Left lung (tissue), 10 donors: Measurements from ENCODE around the gene RFPL1. TPM values are rescaled to one million over a fixed set of nuclear protein-coding genes. Genes with fewer than 3 reads are reported as not detected.

Source experiments
- ATAC-seq: fragments of 200-7000 bp; cut with Tn5 transposase; one replicate; pipeline ENCODE4 v1.9.1; 2020; ENCODE audit warnings: moderate library complexity
- DNase-seq, 4 donors: peaks; one replicate each; pipeline ENCODE4 v3.0.0-alpha.2; 2013 to 2020
- H3K27ac ChIP-seq, 2 donors: fragments of 200-600 bp; sonication (generic) in 1 of 2; one replicate each; pipeline versions ENCODE4 v1.5.0 to v1.8.0; 2020 to 2021
- H3K27me3 ChIP-seq, 2 donors: fragments of 200-600 bp; sonication (generic) in 1 of 2; one replicate each; pipeline versions ENCODE4 v1.5.0 to v1.8.0; 2020 to 2021
- H3K36me3 ChIP-seq, 2 donors: fragments of 200-600 bp; sonication (generic) in 1 of 2; one replicate each; pipeline versions ENCODE4 v1.5.0 to v1.8.0; 2020 to 2021
- H3K4me1 ChIP-seq, 2 donors: fragments of 200-600 bp; one replicate each; pipeline ENCODE4 v1.8.0; 2021
- H3K4me3 ChIP-seq, 2 donors: fragments of 200-600 bp; sonication (generic) in 1 of 2; one replicate each; pipeline versions ENCODE4 v1.5.0 to v1.8.0; 2020 to 2021; ENCODE audit warnings: mild to moderate bottlenecking in 1 of 2
- H3K9me3 ChIP-seq, 2 donors: fragments of 200-600 bp; sonication (generic) in 1 of 2; one replicate each; pipeline versions ENCODE4 v1.5.0 to v1.8.0; 2020 to 2021
- CTCF ChIP-seq, 2 donors: fragments of 200-600 bp; sonication (generic) in 1 of 2; IDR thresholded peaks; one replicate each; pipeline versions ENCODE4 v1.5.0 to v1.8.0; 2021; ENCODE audit warnings: antibody characterized with exemption in 2 of 2
- intact Hi-C, 2 donors: fragments of 100-400 bp; cut with DNase I; formaldehyde crosslinking; loops; one replicate each; pipeline versions ENCODE4 v1.11.2 to v1.14.2; 2022
- polyA plus RNA-seq, 6 donors: library from polyadenylated mRNA; unstranded; fragments of 120-200 nt; gene quantifications; one replicate each; pipeline ENCODE4 v1.2.1, GENCODE V29; 2013; ENCODE audit not compliant: insufficient read length in 6 of 6
- total RNA-seq, 2 donors: library from RNA; stranded (reverse); fragmentation: NEBNext Ultra II Directional; extraction: Animal tissue kit (Norgen Biotek cat#: 25700); gene quantifications; one replicate each; pipeline ENCODE4 v1.2.1, GENCODE V29; 2021
- donor health status: DM: no; HTN: yes; CAD: no.
- donor health status: DM: no; HTN: no; CAD: no.

Gene RFPL1
- total and polyA plus RNA-seq, 8 donors: 0.20 to 0.99 (median 0.47) TPM; not detected in 3

GRCh38 chr22:29451863-29452262 lies 13.5 kb downstream of the RFPL1 start:
- H3K36me3 ChIP-seq: no peaks in the 10 kb centered on the region
- DNase-seq (no peak), ATAC-seq (no peak)
- no peaks in the 10 kb centered on the region for H3K4me1 ChIP-seq
- H3K4me3 ChIP-seq: no peak overlapping the region
- TF ChIP-seq CTCF (IDR thresholded peaks at IDR 0.05): no peak
- no peak overlapping the region for H3K27ac ChIP-seq
- no peaks in the 10 kb centered on the region for H3K27me3 ChIP-seq
- intact Hi-C loops: no loop called here
- no peaks in the 10 kb centered on the region for H3K9me3 ChIP-seq

GRCh38 chr22:29454276-29454675 lies 15.9 kb downstream of the RFPL1 start:
- DNase-seq (no peak), ATAC-seq (no peak)
- no peak overlapping the region for H3K4me3 ChIP-seq
- H3K36me3 ChIP-seq: no peaks in the 10 kb centered on the region
- no peaks in the 10 kb centered on the region for H3K4me1 ChIP-seq
- TF ChIP-seq CTCF (IDR thresholded peaks at IDR 0.05): no peak
- no peaks in the 10 kb centered on the region for H3K27me3 ChIP-seq
- no peak overlapping the region for H3K27ac ChIP-seq
- intact Hi-C loops: no loop called here
- no peaks in the 10 kb centered on the region for H3K9me3 ChIP-seq

- no peak for ATAC-seq
- Histone ChIP-seq H3K36me3 (no peaks in the 10 kb centered on the region), H3K4me1 (no peaks in the 10 kb centered on the region), H3K27ac (no peak overlapping the region), H3K9me3 (no peaks in the 10 kb centered on the region), H3K27me3 (no peaks in the 10 kb centered on the region), H3K4me3 (no peak overlapping the region)
- TF ChIP-seq CTCF (IDR thresholded peaks at IDR 0.05): no peak
- intact Hi-C loops: no loop called here
- DNase-seq: no peak
Observed at GRCh38 chr22:29456211-29456671, 17.9 kb downstream of the RFPL1 start.

- peak; percentile 71 for ATAC-seq
Observed at GRCh38 chr22:29457730-29458129, 19.3 kb downstream of the RFPL1 start.

GRCh38 chr22:29458551-29458950 lies 20.2 kb downstream of the RFPL1 start:
- no peak for DNase-seq
- Histone ChIP-seq H3K4me1 (no peaks in the 10 kb centered on the region), H3K27me3 (no peaks in the 10 kb centered on the region), H3K4me3 (no peak overlapping the region), H3K9me3 (no peaks in the 10 kb centered on the region), H3K36me3 (no peaks in the 10 kb centered on the region), H3K27ac (no peak overlapping the region)
- intact Hi-C loops: no loop called here
- no peak for TF ChIP-seq CTCF (IDR thresholded peaks at IDR 0.05)
- ATAC-seq: no peak

More at GRCh38 chr22:29457730-29458129, 19.3 kb downstream of the RFPL1 start:
- intact Hi-C loops: no loop called here
- Histone ChIP-seq H3K27me3 (no peaks in the 10 kb centered on the region), H3K9me3 (no peaks in the 10 kb centered on the region), H3K4me3 (no peak overlapping the region), H3K4me1 (no peaks in the 10 kb centered on the region), H3K27ac (no peak overlapping the region), H3K36me3 (no peaks in the 10 kb centered on the region)
- no peak for TF ChIP-seq CTCF (IDR thresholded peaks at IDR 0.05)
- DNase-seq: no peak
